AG04449 (cell line): ENCODE data around the gene SAMM50.

ENCODE experiments used
- CTCF ChIA-PET: fragments of 350-600 bp; formaldehyde crosslinking; extraction: SDS; loops from one replicate; lab custom pipeline; 2021; ENCODE audit warnings: antibody characterized with exemption; lab: Yijun Ruan, JAX
- POLR2A ChIA-PET: fragments of 400-600, 350-600 bp; formaldehyde crosslinking; extraction: SDS; loops from one replicate; lab custom pipeline; 2020; ENCODE audit warnings: antibody characterized with exemption, inconsistent platforms; lab: Yijun Ruan, JAX
- DNase-seq: peaks from one replicate; pipeline ENCODE4 v3.0.0-alpha.2; 2010; ENCODE audit warnings: low read depth, low spot score
- H3K4me3 ChIP-seq: 2 replicates; pipeline ENCODE4 v1.5.1; 2011; ENCODE audit warnings: low read depth, mild to moderate bottlenecking, control low read depth, low read length
- TF ChIP-seq, protein P1 (sequence below): IDR thresholded peaks from one replicate; pipeline ENCODE4 v1.5.1; 2011; ENCODE audit warnings: mild to moderate bottlenecking, moderate library complexity, low read length, control low read depth, inconsistent platforms; ENCODE audit not compliant: insufficient read depth; ENCODE audit errors: missing control alignments

The SAMM50 gene

DNA sequence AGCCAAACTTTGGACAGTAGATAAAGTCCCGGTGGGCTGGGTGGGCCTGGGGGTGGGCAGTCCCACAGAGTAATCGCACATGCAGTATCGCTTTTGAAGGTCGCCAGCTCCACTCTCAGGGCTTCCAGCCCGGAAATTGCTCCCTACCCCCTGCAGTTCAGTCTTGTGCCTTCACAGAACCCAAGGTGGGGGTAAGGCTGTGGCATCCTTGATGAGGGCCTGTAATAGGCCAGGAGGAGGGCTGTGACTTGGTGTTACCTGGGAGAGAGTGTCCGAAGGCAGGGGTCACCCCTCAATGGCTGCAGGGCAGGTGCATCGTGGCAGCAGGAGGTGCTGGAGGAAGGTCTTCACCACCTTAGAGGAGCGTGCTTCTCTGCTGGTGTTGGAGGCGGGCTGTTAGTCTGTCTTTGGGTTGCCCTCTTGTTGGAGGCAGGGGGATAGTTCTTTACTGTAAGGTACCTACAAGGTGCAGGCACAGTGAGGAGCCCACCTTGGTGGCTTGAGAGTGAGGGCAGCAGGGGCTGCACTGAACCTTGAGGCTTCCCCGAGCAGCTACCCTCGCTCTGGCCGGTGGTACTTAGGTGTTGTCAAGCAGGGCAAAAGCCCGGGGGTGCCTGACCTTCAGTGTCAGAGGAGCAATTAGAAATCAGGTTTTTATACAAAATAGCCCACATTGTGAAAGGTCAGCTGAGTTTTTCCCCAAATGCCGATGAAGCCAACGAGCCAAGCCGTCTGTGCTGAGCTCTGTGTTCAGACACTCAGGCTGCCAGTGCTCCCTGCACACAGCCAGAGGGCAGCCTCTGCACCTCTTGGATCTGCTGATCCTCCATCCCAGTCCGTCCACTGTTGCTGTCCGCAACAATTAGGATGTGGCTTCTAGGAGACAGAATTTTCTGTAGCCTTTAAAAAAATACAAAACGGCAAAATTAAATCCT lies 21.9 kb downstream of the SAMM50 start:
- POLR2A ChIA-PET: no interaction called here
- CTCF ChIA-PET: interaction anchor here (0.6 to 1.6 kb wide), 4 partner anchors 10 to 649 kb away, joined by 3 to 11 read pairs (median 4); no protein-coding TSS in a partner anchor
- no peak for DNase-seq
- TF ChIP-seq, protein P1, sequence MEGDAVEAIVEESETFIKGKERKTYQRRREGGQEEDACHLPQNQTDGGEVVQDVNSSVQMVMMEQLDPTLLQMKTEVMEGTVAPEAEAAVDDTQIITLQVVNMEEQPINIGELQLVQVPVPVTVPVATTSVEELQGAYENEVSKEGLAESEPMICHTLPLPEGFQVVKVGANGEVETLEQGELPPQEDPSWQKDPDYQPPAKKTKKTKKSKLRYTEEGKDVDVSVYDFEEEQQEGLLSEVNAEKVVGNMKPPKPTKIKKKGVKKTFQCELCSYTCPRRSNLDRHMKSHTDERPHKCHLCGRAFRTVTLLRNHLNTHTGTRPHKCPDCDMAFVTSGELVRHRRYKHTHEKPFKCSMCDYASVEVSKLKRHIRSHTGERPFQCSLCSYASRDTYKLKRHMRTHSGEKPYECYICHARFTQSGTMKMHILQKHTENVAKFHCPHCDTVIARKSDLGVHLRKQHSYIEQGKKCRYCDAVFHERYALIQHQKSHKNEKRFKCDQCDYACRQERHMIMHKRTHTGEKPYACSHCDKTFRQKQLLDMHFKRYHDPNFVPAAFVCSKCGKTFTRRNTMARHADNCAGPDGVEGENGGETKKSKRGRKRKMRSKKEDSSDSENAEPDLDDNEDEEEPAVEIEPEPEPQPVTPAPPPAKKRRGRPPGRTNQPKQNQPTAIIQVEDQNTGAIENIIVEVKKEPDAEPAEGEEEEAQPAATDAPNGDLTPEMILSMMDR: no peak
- H3K4me3 ChIP-seq: no peak overlapping the region

DNA sequence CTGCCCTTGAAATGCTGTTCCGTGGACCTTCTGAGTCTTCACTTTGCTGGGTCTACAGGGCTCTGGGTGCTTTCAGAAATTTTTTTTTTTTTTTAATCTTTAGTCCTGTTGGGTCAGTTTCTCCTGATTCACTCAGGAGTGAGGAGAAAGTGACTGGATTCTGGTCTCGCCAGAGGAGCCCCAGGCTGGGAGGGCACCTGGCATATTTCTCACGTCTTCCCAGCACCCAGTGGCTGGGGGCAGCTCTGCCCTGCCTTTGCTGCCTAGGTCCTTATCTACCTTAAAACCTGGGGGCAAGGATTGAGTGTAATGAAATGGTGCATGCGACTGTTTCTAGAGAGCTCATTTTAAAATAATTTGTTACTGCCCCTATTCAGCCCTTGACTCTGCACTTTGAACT lies 23.3 kb downstream of the SAMM50 start:
- no peak for DNase-seq
- TF ChIP-seq, protein P1: no peak
- no peak overlapping the region for H3K4me3 ChIP-seq
- ChIA-PET POLR2A (no interaction called here), CTCF (interaction anchor here (1.6 kb wide), 1 partner anchor 14 kb away, joined by 11 read pairs; no protein-coding TSS in a partner anchor)

DNA sequence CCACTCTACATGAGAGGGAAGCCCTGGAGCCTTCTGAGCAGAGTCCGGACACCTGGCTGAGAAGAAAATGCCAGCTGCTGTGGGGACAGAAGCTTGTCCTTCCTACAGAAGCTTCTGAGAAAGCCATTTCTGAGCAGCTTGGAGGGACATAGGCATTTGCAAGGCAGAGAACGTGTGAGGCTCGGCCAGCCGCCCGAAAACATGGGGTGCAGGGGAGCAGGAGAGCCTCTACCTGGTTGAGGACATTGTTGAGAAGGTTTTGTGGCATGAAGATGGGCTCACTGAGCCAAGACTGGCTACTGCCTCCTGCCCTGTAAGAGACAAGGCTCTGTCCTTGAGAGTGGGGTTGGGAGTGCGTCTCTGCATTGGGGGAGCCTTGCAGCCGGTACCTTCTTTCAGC lies 25.3 kb downstream of the SAMM50 start:
- TF ChIP-seq, protein P1: no peak
- ChIA-PET CTCF (interaction anchor here (1.1 to 5.1 kb wide), 3 partner anchors 13 to 646 kb away, joined by 3 to 53 read pairs (median 4); no protein-coding TSS in a partner anchor), POLR2A (no interaction called here)
- no peak overlapping the region for H3K4me3 ChIP-seq
- no peak for DNase-seq

DNA sequence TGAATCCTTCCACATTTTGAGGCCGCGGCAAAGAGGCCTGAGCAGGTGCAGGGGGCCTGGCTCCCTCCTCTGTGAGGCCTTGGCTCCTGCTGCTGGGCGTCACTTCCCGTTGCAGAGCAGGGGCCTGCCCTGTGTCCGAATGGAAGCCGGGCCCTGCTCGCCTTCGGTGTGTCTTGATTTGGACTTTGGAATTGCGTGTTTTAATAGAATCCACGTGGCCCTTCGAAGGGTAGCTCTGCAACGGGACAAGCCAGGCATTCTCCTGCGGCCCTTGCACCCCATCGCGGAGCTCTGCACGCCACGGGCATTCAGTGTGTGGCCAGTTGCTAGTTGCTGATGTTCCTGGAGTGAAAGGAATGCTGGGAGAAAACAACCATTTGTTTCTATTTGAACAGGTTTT lies 25.8 kb downstream of the SAMM50 start:
- TF ChIP-seq, protein P1: no peak
- ChIA-PET CTCF (interaction anchor here (1.1 to 5.1 kb wide), 4 partner anchors 9 to 646 kb away, joined by 3 to 53 read pairs (median 4); no protein-coding TSS in a partner anchor), POLR2A (no interaction called here)
- DNase-seq: no peak
- H3K4me3 ChIP-seq: no peak overlapping the region

DNA sequence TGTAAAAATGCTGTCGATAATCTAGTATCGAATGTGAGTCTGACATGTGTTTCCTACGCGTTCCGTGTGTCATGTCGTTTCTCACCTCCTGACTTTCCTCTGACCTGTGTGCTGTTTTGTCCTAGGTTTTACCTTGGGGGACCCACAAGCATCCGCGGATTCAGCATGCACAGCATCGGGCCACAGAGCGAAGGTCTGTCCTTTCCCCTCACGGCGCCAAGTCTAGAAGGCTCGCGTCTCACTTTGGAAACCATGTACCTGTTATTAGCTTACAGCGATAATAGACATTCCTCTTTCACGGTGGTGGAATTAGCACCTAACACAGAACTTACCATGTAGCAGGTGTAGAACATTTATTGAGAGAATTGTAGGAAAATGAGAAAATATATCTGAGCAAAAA lies 28.6 kb downstream of the SAMM50 start:
- DNase-seq: no peak

DNA sequence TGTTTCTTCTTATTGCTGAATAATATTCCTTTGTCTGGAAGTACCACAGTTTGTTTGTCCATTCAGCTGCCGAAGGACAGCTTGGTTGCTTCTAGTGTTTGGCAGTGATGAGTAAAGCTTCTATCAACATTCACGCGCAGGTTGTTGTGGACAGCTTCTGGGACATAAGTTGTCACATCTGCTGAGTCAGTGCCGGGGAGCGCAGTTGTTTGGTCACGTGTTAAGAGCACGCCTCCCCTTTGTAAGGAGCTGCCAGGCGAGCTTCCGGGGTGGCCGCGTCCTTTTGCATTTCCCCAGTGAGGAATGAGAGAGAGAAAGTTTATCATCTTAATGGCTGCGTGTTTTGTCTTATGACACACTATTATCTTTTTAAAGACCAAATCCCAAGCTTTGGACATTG lies 30.3 kb downstream of the SAMM50 start:
- ChIA-PET CTCF (interaction anchor here (1.0 to 13.8 kb wide), 5 partner anchors 8 to 640 kb away, joined by 3 to 319 read pairs (median 4); no protein-coding TSS in a partner anchor), POLR2A (no interaction called here)
- no peak overlapping the region for H3K4me3 ChIP-seq
- TF ChIP-seq, protein P1: no peak
- no peak for DNase-seq

More for the DNA sequence above, 28.6 kb downstream of the SAMM50 start:
- TF ChIP-seq, protein P1: no peak
- no peak overlapping the region for H3K4me3 ChIP-seq
- CTCF ChIA-PET: interaction anchor here (0.9 to 5.1 kb wide), 6 partner anchors 10 to 641 kb away, joined by 3 to 53 read pairs (median 4); no protein-coding TSS in a partner anchor
- POLR2A ChIA-PET: no interaction called here
